Sigmoid colon (tissue), 4 donors: ENCODE data around the gene CLCN3.

Source experiments
- EP300 ChIP-seq, 4 donors: sonication (generic); formaldehyde crosslinking; IDR thresholded peaks; one replicate each; pipeline ENCODE4 v1.6.1; 2017; ENCODE audit warnings: antibody characterized with exemption in 4 of 4
- POLR2A ChIP-seq, 2 donors: fragments of 450-650 bp; IDR thresholded peaks; one replicate each; pipeline ENCODE4 v1.6.1; 2016; ENCODE audit warnings: antibody characterized with exemption in 2 of 2, mild to moderate bottlenecking in 2 of 2, moderate library complexity in 2 of 2
- POLR2AphosphoS5 ChIP-seq, 4 donors: sonication (generic); formaldehyde crosslinking; IDR thresholded peaks; one replicate each; pipeline ENCODE4 v1.6.1; 2017; ENCODE audit warnings: antibody characterized with exemption in 4 of 4
- TF ChIP-seq, protein P1 (sequence below), 4 experiments: fragments of 450-650 bp in 3 of 4; fragments of 200-600 bp in 1 of 4; IDR thresholded peaks; one replicate each; pipeline ENCODE4 v1.5.1; 2016 to 2019; ENCODE audit warnings: antibody characterized with exemption in 4 of 4, mild to moderate bottlenecking in 3 of 4, moderate library complexity in 2 of 4

- TF ChIP-seq, protein P1, sequence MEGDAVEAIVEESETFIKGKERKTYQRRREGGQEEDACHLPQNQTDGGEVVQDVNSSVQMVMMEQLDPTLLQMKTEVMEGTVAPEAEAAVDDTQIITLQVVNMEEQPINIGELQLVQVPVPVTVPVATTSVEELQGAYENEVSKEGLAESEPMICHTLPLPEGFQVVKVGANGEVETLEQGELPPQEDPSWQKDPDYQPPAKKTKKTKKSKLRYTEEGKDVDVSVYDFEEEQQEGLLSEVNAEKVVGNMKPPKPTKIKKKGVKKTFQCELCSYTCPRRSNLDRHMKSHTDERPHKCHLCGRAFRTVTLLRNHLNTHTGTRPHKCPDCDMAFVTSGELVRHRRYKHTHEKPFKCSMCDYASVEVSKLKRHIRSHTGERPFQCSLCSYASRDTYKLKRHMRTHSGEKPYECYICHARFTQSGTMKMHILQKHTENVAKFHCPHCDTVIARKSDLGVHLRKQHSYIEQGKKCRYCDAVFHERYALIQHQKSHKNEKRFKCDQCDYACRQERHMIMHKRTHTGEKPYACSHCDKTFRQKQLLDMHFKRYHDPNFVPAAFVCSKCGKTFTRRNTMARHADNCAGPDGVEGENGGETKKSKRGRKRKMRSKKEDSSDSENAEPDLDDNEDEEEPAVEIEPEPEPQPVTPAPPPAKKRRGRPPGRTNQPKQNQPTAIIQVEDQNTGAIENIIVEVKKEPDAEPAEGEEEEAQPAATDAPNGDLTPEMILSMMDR (IDR thresholded peaks at IDR 0.05), result no peak
- TF ChIP-seq POLR2AphosphoS5 (IDR thresholded peaks at IDR 0.05) (no peak), EP300 (IDR thresholded peaks at IDR 0.05) (no peak), POLR2A (IDR thresholded peaks at IDR 0.05) (no peak)
These were observed 55.4 kb downstream of the CLCN3 start for GRCh38 chr4:169675825-169676224.
